Activated effector memory CD4-positive, alpha-beta T cell treated with anti-CD3 and anti-CD28 coated beads, Interleukin-2, amount 50 U/mL, for 16 hours (primary cell): ENCODE measurements around the gene HIP1.
"Not testable (repeated sequence)": the region's sequence is repeated elsewhere in the genome, so short reads cannot be mapped to it uniquely, and the experiment has no call there.

Experiments
- DNase-seq: peaks from one replicate; pipeline ENCODE4 v3.0.0-alpha.2; 2020

The HIP1 gene

DNA sequence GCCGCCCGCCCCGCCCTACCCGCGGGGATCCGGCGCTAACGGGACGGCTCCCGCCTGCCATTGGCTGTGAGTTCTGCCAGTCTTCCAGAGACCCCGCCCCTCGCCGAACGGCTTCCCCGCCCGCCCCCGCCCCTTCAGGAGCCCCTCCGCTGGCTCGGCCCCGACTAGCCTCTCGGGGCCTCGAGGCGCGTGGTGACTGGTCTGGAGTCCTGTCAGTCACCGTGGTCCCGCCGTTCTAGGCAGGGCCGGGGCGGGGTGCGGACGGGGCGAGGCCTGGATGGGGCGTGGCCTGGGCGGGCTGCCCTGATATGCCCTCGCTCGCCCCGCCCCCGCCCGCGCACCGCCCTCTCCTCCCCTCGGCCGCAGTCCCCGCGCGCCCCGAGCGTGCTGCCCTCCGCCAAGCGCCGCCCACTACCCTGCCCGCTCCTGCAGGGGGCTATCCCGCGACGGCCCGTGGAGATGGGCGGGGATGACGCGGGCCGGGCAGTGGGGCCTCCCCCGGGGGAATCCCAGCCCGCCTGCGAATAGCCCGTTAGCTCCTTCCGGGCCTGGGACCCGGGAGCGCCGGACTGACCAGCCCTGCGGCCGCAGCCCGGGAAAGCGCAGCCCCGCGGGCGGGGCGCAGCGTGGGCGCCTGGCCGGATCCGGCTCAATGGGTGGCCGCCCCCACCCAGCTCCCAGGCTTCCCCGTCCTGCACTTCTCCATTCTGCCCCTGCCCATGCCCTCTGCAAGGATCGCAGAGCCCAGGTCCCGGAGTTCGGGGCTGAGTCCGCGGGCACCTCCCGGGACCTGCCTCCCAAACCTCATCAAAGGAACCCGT, 444 bp upstream of the HIP1 start:
- DNase-seq: peak; percentile 100

- no peak for DNase-seq
These were observed 711 bp downstream of the HIP1 start for GRCh38 chr7:75737856-75738603.

DNA sequence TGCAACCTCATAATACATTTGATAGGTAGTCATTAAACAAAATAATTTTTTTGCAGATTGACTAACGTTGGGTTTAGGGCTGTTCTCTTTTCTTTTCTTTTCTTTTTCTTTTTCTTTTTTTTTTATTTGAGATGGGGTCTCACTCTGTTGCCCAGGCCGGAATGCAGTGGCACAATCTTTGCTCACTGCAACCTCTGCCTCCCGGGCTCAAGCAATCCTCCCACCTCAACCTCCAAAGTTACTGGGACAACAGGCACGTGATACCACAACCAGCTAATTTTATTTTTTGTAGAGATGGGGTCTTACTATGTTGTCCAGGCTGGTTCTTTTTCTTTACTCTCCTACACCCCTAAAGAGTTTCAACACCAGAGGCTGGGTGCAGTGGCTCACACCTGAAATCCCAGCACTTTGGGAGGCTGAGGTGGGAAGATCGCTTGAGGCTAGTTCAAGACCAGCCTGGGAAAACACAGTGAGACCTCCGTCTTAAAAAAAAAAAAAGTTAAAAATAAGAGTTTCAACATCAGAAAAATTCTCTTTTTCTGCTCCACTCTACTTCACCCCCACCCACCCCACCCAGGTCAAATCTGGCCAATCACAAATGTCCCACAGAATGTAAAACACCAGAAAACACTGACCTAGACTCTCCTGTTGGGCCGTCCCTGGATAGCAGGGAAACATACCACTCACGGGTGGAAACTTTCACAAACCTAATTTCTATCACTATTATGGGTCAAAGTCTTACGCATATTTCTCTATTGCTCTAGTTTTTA, 3.0 kb downstream of the HIP1 start:
- DNase-seq: no peak

DNA sequence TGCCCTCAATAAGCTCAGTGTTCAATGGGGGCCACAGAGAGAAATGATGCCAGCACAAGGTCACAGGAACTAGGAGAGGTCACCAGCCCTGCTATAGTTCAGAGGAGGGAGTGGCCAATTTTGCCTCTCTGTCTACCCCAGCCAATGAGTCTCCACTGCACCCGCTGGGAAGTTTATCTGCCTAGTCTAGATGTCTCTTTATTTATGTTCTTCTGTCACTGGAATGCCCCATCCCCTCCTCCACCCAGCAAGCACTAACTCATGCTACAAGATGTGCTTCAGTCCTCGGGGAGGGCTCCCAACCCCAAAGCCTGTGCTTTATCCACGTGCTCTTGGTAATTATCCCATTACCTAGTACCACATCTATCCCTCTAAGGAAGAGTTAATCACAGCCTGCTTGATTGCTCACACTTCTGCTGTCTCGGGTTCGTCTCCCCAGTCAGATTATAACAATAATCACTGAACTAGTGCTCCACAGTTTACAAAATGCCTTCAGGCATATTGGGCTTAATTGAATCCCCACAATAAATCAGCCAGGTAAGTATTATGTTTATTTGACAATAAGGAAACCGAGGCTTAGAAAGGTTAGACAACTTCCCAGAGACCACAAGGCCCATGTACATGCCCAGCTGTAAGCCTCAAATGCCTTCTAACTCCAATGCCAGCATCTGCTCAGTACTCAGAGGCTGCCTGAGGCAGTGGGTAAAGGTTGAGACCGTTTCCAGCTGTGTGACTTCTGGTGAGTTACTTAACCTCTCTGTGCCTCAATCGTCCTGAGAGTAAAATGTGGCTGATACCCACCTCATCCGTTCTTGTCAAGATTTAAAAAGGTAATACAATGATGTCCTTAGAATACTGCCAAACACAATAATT, 3.9 kb downstream of the HIP1 start:
- DNase-seq: no peak

- no peak for DNase-seq
These were observed 5.7 kb downstream of the HIP1 start for GRCh38 chr7:75732764-75733630.

DNA sequence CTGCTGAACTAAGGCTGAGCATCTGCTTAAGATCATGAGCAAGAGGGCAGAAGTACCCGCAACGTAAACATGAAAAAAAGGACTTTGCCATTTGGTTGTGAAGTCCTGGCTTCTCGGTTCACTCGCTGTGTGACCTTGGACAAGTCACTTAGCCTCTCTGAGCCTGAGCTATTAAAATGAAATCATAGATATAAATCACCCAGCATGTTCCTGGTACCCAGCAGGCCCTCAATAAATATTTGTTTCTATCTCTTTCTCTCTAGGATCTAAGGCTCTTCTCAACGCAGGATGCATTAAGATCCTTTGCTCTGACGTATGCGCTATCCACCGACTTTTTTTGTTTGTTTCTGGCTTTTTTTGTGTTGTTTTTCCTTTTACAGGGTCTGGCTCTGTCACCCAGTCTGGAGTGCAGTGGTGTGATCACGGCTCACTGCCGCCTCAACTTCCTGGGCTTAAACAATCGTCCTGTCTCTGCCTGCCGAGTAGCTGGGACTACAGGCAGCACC, 6.7 kb downstream of the HIP1 start:
- no peak for DNase-seq

GRCh38 chr7:75729851-75730274, 8.9 kb downstream of the HIP1 start:
- DNase-seq: no peak

DNA sequence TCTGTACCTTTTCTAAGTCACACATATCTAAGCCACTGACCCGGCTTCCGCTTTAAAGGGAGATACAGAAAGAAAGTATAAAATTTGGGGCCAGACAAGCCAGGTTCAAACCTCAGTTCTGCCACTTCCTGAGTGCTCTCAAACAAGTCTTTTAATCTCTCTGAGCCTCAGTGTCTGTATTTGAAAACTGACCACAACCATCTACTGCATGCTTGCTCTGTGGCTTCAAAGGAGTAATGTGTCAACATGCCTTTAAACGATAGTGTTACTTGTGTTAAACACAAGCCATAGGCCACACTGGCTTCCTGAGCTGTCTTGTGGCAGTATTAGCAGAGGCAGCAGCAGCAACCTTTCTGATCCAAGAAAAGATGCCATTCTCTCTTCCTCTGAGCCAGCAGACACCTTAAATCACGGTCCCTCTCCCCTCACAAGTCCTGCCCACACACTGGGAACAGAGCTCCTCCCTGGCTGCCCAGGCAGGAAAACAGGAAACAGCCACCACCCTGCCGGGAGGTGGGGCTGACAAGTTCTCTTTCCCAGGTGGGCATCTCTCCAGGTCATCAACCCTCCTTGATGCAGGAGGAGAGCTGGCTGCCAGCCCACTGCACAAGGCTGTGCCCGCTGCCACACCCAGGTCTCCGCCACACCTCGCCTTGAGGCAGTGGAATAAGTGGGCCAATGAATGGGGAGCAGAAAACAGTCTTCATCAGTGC, 10.7 kb downstream of the HIP1 start:
- peak; percentile 70 for DNase-seq

DNA sequence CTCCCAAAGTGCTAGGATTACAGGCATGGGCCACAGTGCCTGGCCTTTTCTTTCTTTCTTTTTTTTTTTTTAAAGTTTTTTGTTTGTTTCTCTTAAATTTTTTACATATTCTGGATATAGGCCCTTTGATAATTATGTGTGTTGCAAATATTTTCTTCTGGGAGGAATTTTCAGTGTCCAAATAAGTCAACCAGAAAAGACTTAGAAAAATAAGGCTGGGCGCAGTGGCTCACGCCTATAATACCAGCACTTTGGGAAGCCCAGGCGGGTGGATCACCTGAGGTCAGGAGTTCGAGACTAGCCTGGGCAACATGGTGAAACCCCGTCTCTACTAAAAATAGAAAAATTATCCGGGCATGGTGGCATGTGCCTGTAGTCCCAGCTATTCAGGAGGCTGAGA, 11.4 kb downstream of the HIP1 start:
- not testable (repeated sequence) for DNase-seq

DNA sequence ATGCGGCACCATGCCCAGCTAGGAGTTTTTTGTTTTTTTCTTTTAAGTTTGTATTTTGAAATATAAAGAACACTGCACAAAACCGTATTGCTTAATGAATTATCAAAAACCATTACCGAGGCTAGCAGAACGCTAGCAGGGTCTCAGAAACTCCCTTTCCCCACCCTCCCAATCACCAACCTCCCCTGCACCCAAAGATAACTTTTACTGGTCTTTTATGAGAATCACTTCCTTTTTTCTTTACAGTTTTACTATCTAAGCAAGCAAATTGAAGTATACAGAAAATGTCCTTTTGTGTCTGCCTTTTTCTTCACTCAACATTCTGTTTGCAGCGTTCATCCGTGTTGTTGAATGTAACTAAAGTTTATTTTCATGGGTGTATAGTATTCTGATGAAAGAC, 13.4 kb downstream of the HIP1 start:
- no peak for DNase-seq

DNA sequence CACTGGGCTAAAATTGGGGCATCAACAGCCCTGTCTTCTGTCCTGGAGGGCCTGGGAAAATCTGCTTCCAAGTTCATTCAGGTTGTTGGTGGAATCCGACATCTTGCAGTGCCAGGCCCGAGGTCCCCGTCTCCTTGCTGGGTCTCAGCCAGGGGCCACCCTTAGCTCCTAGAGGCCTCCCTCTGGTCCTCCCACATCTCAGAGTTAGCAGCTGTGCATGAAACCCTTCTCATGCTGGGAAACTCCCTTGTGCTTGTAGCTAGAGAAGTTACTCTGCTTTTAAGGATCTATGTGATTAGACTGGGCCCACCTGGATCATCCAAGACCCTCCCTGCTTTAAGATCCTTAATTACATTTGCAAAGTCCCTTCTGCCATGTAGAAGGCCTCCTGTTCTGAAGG, 15.3 kb downstream of the HIP1 start:
- no peak for DNase-seq

- DNase-seq: no peak
These were observed 16.4 kb downstream of the HIP1 start for GRCh38 chr7:75722373-75722772.

GRCh38 chr7:75721922-75722321, 16.8 kb downstream of the HIP1 start:
- DNase-seq: not testable (repeated sequence)

DNA sequence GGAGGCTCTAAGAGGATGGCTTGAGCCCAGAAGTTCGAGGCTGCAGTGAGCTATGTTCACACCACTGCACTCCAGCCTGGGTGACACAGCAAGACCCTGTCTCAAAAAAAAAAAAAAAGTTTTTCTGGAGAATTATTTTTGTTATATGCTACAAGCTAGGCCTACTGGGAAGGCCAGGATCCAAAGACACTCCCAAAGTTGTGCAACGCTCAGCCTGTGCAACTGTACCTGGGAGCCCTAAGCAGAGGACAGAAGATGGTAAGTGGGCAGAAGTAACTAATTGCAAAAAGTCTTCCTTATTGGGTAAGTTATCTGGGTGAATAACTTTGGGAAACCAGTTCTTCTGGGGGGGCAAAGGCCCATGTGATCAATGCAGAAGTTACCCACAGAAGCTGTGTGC, 17.3 kb downstream of the HIP1 start:
- DNase-seq: no peak

GRCh38 chr7:75719626-75720025, 19.1 kb downstream of the HIP1 start:
- no peak for DNase-seq

DNA sequence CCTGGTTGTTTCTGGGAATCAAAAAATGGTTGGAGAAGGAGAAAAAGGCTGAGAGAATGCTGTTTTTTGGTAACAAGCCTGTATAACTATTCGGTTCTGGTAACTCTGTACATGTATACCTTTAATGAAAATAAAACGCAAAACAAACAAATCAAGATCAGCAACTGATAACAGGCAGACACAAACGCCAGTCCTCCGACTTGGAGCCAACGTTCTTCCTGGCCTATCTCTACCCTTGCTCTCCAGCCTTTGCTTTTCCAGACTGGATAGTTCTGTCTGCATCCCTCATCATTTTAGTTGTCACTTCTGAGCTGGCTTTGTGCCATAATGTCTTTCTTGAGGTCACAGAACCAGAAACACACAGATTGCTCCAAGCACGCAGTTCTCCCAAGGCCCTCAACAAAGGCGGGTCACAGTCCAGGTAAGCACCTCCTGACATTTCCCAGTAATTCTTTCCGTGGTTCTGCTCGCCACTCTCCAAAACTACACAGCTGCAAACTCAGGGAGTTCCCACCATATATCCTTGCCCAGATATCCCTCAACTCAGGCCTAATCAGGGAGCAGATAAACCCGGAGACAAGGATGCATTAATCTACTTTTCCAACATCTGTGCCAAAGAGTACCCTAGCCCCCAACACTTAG, 20.2 kb downstream of the HIP1 start:
- DNase-seq: peak; percentile 34

DNA sequence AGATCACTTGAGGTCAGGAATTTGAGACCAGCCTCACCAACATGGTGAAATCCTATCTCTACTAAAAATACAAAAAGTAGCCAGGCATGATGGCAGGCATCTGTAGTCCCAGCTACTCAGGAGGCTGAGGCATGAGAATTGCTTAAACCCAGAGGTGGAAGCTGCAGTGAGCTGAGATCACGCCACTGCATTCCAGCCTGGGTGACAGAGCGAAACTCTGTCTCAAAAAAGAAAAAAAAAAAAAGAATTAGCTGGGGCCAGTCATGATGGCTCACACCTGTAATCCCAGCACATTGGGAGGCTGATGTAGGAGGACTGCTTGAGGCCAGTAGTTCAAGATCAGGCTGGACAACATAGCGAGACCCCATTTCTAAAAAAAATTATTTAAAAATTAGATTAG, 21.0 kb downstream of the HIP1 start:
- not testable (repeated sequence) for DNase-seq

- peak; percentile 9 for DNase-seq
These were observed 21.6 kb downstream of the HIP1 start for GRCh38 chr7:75716992-75717626.

- peak; percentile 6 for DNase-seq
These were observed 22.9 kb downstream of the HIP1 start for GRCh38 chr7:75715864-75716263.
